NCI-H82 treated with DMSO at 0.1 percent for 48 hours (cell line): ENCODE data around the gene ARHGAP21.

Experiments used
- DNase-seq: peaks from one replicate; lab custom pipeline; 2025; ENCODE audit not compliant: unreplicated experiment; lab: John Stamatoyannopoulos, UW

Gene ARHGAP21

GRCh38 chr10:24723386-24723787 lies 300 bp downstream of the ARHGAP21 start:
- DNase-seq, result no peak

- no peak for DNase-seq
Measured at GRCh38 chr10:24722676-24723385, 856 bp downstream of the ARHGAP21 start.

- DNase-seq, result no peak
Measured at GRCh38 chr10:24722131-24722675, 1.5 kb downstream of the ARHGAP21 start.

GRCh38 chr10:24721229-24722106 lies 2.2 kb downstream of the ARHGAP21 start:
- DNase-seq, result no peak

DNA sequence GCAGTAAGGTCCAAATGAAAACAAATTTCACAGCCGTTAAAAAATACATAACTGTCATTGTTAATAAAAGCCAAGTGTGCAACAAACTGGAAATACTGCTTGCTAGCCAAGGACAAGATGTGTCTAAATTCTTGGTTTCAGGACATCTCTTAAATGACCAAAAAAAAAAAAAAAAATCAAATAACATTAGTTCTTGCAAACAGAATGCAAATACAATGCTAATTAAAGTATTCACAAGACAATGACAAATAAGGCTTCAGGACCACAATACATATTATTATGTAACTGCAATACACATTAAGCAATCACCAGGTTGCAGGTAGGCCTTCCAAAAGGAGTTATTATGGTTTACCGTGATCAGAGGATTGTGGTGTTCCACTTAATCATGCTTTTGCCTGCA lies 3.6 kb downstream of the ARHGAP21 start:
- no peak for DNase-seq

DNA sequence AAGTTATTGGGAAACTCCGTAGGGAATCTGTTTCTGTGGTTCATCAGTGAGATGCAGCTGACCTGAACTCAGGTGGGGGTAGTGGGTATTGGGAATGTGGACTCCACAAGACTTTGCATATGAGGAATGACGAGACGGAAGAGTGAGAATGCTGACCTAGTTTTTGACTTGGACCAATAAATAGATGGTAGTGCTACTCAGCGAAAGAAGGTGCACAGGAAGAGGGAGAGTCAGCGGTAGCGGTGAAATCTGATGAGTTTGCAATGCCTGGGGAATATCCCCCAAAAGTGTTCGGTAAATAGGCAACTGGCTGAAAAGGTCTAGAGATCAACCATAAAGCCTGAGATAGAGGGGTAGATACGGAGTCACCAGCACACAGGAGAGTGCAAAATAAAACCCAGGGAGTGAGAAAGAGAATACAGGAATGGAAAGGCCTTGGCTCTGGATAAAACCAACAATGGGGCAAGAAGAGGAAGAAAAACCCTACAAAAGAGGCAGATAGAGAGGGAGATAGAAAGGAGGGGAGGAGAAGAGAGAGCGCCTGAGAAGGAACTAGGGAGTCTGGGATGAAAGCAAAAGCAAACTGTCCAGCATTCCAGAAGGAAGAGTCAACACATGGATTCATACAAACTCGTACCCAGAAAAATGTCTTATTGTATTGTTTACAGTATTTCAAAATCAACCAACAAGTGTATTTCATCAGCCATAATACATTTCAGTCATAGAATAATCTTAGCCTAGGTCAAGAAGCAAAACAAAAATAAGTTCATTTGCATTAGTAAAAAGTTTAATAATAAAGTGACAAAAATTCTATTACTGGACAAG lies 5.4 kb downstream of the ARHGAP21 start:
- no peak for DNase-seq

DNA sequence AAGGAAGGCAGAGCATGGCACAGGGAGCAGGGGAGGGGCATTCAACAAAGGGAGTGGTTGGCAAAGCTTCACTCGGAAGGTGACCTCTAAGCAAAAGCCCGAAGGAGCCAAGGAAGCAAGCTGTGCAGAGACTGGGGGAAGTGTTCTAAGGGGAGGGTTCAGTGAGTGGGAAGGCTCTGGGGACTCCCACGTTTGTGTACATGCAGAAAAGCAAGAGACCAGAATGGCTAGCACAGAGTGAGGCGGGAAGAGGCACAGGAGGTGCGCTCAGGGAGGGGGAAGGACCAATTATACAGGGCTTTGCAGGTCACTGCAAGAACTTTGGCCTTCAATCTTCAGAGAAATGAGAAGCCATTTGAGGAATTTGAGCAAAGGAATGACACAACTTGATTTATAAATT lies 7.4 kb downstream of the ARHGAP21 start:
- peak; percentile 62 for DNase-seq

GRCh38 chr10:24715246-24715769 lies 8.4 kb downstream of the ARHGAP21 start:
- DNase-seq, result no peak

GRCh38 chr10:24713086-24713485 lies 10.6 kb downstream of the ARHGAP21 start:
- DNase-seq, result no peak

DNA sequence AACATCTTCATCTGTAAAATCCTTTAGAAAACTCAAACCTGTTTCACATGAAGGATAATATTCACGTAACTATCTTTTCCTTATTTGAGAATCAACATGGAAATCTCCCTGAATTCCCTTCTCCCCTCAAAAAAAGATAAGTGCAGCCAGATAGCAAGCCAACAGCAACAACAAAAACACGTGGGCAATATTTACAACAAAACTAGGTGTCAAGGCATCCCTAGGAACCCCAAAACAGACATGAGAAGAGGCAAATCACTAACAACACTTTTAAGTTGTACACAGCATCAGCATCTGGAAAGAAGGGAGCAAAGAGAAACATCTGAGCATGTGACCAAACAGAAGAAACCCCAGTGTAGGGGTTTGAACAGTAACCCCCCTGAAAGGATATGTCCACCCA lies 12.2 kb downstream of the ARHGAP21 start:
- DNase-seq, result no peak

GRCh38 chr10:24708081-24708480 lies 15.6 kb downstream of the ARHGAP21 start:
- no peak for DNase-seq

- DNase-seq, result no peak
Measured at GRCh38 chr10:24707445-24707844, 16.2 kb downstream of the ARHGAP21 start.

DNA sequence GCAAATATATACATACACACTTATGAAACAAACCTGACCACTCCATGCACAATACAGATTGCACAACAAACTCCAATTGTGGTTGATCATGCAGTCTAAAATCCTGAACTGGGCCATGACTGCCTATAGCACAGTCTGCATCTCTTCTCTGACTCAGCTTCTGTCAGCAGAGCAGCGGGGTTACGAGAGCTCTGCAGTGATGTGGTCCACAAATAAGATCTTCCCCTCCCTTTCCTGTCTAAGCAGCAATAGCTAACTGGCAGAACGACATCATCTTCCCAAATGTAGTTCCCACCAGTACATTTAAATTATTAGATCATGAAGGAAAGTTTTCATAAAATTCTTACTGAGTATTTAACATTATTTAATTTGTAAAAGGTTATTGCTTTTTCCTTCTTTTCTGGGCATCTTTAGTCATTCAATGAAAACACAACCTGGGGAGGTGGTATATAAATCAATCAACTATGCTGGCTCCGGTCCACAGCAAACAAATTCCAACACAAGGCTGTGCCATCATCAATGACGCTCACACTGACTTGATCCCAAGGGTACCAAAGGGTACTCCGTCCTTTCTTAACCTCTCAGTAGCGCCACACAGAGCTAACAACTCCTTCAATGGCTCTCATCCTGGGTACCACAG lies 17.1 kb downstream of the ARHGAP21 start:
- peak; percentile 5 for DNase-seq

GRCh38 chr10:24703700-24704099 lies 20.0 kb downstream of the ARHGAP21 start:
- no peak for DNase-seq

DNA sequence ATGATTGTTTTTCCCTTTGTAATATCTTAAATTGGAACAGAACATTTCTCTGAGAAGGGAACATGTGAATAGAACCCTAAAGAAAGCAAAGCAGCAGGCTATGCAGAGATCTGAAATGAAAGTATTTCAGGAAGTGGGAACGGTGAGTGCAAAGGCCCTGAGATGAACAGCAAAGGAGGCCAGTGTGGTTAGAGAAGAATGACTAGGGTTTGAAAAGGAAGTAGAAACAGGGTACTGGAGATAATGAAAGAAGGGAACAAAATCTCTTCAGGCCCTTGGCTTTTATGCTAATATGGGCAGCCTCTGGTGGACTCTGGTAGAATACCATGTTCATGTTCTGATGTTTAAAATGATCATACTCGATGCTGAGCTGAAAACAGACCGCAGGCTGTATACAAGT lies 22.2 kb downstream of the ARHGAP21 start:
- DNase-seq, result no peak

GRCh38 chr10:24700948-24701347 lies 22.7 kb downstream of the ARHGAP21 start:
- DNase-seq, result no peak

DNA sequence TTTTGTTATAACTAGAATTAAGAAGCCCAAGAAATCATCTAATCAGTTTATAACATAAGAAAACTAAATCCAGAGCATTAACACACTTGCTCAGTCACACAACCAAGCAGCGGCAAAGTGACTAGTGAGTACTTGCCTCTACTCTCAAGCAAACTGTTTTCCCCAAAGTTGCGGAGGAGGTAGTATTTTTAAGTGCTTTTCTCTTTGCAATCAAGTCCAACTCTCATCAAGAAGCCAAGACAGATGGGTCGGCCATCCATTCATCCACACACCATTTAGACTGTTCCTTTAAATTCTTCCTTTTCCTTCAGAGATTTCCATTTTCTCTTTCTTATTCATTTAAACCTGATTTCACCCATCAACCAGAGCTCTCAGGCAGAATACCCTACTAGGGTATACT lies 25.4 kb downstream of the ARHGAP21 start:
- no peak for DNase-seq

DNA sequence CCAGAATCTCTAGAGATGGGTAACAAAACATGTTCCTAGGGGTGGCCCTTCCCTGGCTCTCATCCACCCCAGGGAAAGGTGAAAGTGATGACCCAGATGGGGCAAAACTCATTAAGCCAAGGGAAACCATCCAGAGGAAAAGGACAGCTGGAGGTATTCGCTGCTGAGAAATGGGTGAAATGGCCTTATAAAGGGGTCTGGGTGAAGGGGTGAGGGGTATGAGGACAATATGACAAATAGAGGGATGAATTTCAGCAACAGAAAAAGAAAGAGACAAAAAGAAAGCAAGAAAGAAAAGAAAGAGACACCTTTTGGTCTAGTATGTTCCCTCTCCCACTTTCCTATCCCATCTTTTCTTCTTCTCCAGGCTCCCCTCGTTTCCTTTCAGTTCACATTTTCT lies 26.6 kb downstream of the ARHGAP21 start:
- no peak for DNase-seq

- no peak for DNase-seq
Measured at GRCh38 chr10:24695452-24695851, 28.2 kb downstream of the ARHGAP21 start.

DNA sequence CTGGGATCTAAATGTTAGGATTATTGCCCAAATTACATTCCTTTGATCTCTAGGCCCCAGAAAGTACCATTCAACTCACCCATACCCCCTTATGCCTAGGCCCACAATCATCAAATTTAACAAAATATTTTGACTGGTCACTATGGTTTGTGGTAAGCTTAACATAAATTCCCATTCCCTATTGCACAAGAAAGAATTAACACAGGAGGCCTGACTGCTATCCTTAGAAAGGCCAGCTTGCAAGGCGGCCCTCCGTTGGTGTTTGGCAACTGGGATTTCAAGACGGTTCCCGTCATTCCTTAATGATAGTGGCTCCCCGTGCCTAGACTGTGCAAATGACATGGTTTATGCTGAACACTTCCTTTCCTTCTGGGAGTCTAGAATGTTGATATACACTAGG lies 29.6 kb downstream of the ARHGAP21 start:
- DNase-seq, result no peak
